ENCODE data around the gene BRD3OS.

BRD3OS gene

GRCh38 chr9:134004881-134005280 lies 20.4 kb upstream of the BRD3OS start:
- TF ChIP-seq POLR2A (IDR thresholded peaks at IDR 0.05; ENCODE audit: extremely low read depth, insufficient read length): no peak
- no peak for TF ChIP-seq MYC (IDR thresholded peaks at IDR 0.05; ENCODE audit: low read depth, low read length)
- no peak for TF ChIP-seq MAX (IDR thresholded peaks at IDR 0.05; ENCODE audit: low read depth, low read length)
- TF ChIP-seq CTCF (IDR thresholded peaks at IDR 0.05; ENCODE audit: low read depth, low read length): no peak
- no peak overlapping the region for H3K4me3 ChIP-seq (ENCODE audit: low read depth, low read length)

GRCh38 chr9:134005381-134005780 lies 19.9 kb upstream of the BRD3OS start:
- no peak for TF ChIP-seq MAX (IDR thresholded peaks at IDR 0.05; ENCODE audit: low read depth, low read length)
- TF ChIP-seq POLR2A (IDR thresholded peaks at IDR 0.05; ENCODE audit: extremely low read depth, insufficient read length): no peak
- no peak for TF ChIP-seq MYC (IDR thresholded peaks at IDR 0.05; ENCODE audit: low read depth, low read length)
- no peak for TF ChIP-seq CTCF (IDR thresholded peaks at IDR 0.05; ENCODE audit: low read depth, low read length)

More at GRCh38 chr9:134004881-134005280, 20.4 kb upstream of the BRD3OS start:
- no peak for DNase-seq (ENCODE audit: low read depth)

GRCh38 chr9:134007150-134007549 lies 18.1 kb upstream of the BRD3OS start:
- H3K4me3 ChIP-seq (ENCODE audit: low read depth, low read length): no peak overlapping the region
- TF ChIP-seq MAX (IDR thresholded peaks at IDR 0.05; ENCODE audit: low read depth, low read length): no peak
- no peak for TF ChIP-seq POLR2A (IDR thresholded peaks at IDR 0.05; ENCODE audit: extremely low read depth, insufficient read length)
- TF ChIP-seq MYC (IDR thresholded peaks at IDR 0.05; ENCODE audit: low read depth, low read length): no peak
- no peak for TF ChIP-seq CTCF (IDR thresholded peaks at IDR 0.05; ENCODE audit: low read depth, low read length)
- DNase-seq (ENCODE audit: low read depth): no peak

More at GRCh38 chr9:134005381-134005780, 19.9 kb upstream of the BRD3OS start:
- H3K4me3 ChIP-seq (ENCODE audit: low read depth, low read length): no peak overlapping the region
- no peak for DNase-seq (ENCODE audit: low read depth)

- no peak overlapping the region for H3K4me3 ChIP-seq (ENCODE audit: low read depth, low read length)
- no peak for TF ChIP-seq POLR2A (IDR thresholded peaks at IDR 0.05; ENCODE audit: extremely low read depth, insufficient read length)
- TF ChIP-seq MYC (IDR thresholded peaks at IDR 0.05; ENCODE audit: low read depth, low read length): no peak
- TF ChIP-seq MAX (IDR thresholded peaks at IDR 0.05; ENCODE audit: low read depth, low read length): no peak
- no peak for TF ChIP-seq CTCF (IDR thresholded peaks at IDR 0.05; ENCODE audit: low read depth, low read length)
- DNase-seq (ENCODE audit: low read depth): no peak
Observed at GRCh38 chr9:134007571-134007970, 17.7 kb upstream of the BRD3OS start.

- TF ChIP-seq MAX (IDR thresholded peaks at IDR 0.05; ENCODE audit: low read depth, low read length): no peak
- TF ChIP-seq POLR2A (IDR thresholded peaks at IDR 0.05; ENCODE audit: extremely low read depth, insufficient read length): no peak
- no peak for TF ChIP-seq MYC (IDR thresholded peaks at IDR 0.05; ENCODE audit: low read depth, low read length)
- TF ChIP-seq CTCF (IDR thresholded peaks at IDR 0.05; ENCODE audit: low read depth, low read length): no peak
- no peak for DNase-seq (ENCODE audit: low read depth)
- no peak overlapping the region for H3K4me3 ChIP-seq (ENCODE audit: low read depth, low read length)
Observed at GRCh38 chr9:134010310-134011173, 14.7 kb upstream of the BRD3OS start.
